Esophagus (tissue), 2 donors: ENCODE results near the gene MPZL1. TPM values are rescaled to one million over a fixed set of nuclear protein-coding genes. Genes with fewer than 3 reads are reported as not detected.

ENCODE experiments used
- H3K27ac ChIP-seq, 2 donors: one replicate each; pipeline ENCODE4 v1.5.1; 2013; ENCODE audit warnings: low read depth in 2 of 2, mild to moderate bottlenecking in 2 of 2, inconsistent platforms in 1 of 2, low read length in 1 of 2, moderate library complexity in 1 of 2
- H3K27me3 ChIP-seq, 2 donors: one replicate each; pipeline ENCODE4 v1.6.1; 2013; ENCODE audit warnings: low read length in 2 of 2, control low read depth in 1 of 2, mild to moderate bottlenecking in 1 of 2; ENCODE audit not compliant: insufficient read depth in 2 of 2, control insufficient read depth in 1 of 2
- H3K36me3 ChIP-seq, 2 donors: one replicate each; pipeline ENCODE4 v1.6.1; 2013; ENCODE audit warnings: low read length in 1 of 2; ENCODE audit not compliant: control insufficient read depth in 2 of 2, insufficient read depth in 2 of 2
- H3K4me1 ChIP-seq, 2 donors: one replicate each; pipeline ENCODE4 v1.6.1; 2013; ENCODE audit warnings: low read length in 1 of 2; ENCODE audit not compliant: control insufficient read depth in 2 of 2, insufficient read depth in 2 of 2
- H3K4me3 ChIP-seq, 2 donors: one replicate each; pipeline ENCODE4 v1.5.1; 2013; ENCODE audit warnings: low read length in 2 of 2, mild to moderate bottlenecking in 2 of 2, low read depth in 1 of 2, moderate library complexity in 1 of 2
- H3K9me3 ChIP-seq, 2 donors: one replicate each; pipeline ENCODE4 v1.6.1; 2013; ENCODE audit warnings: mild to moderate bottlenecking in 2 of 2, low read depth in 1 of 2, low read length in 1 of 2, moderate library complexity in 1 of 2; ENCODE audit not compliant: control insufficient read depth in 2 of 2, insufficient read depth in 1 of 2
- WGBS, 2 donors: extraction: QIAGEN DNeasy Blood & Tissue Kit; methylation state at CpG; one replicate each; pipeline ENCODE4 v1.1.7; 2013; 5-methylcytosine and 5-hydroxymethylcytosine counted together
- polyA plus RNA-seq, 2 donors: library from polyadenylated mRNA; stranded (reverse); fragments of 200-250 nt; gene quantifications; one replicate each; pipeline ENCODE4 v1.2.3, GENCODE V29; 2013
- donor health status: healthy with polysubstance abuse.
- donor health status: Bipolar disorder and iron deficiency.

MPZL1 gene
- polyA plus RNA-seq, 2 donors: 16.2 to 22.5 TPM

DNA sequence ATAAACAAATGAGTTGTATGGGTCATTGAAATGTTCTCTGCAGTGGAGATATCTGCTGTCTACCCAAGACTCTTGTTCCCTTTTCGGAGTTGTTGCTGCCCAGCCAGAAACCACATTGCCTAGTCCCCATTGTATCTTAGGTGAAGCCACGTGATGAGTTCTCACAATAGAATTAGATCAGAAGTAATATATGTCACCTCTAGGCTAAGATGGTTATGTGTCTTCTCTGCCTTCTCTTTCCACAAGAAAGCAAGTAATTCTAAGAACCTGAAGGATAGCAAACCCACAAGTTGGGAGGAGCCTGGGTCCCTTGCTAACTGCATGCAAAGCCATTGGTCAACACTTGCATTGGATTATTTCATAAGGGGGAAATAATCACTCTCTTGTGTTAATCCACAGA is 115.5 kb downstream of the MPZL1 start:
- no peaks in the 10 kb centered on the region for H3K36me3 ChIP-seq
- no peaks in the 10 kb centered on the region for H3K4me1 ChIP-seq
- H3K27me3 ChIP-seq: no peaks in the 10 kb centered on the region
- H3K9me3 ChIP-seq: no peaks in the 10 kb centered on the region
- no peak overlapping the region for H3K4me3 ChIP-seq
- H3K27ac ChIP-seq: no peak overlapping the region
- WGBS, 2 donors: 48 to 77% methylated on average over 2 of the region's 2 CpGs

DNA sequence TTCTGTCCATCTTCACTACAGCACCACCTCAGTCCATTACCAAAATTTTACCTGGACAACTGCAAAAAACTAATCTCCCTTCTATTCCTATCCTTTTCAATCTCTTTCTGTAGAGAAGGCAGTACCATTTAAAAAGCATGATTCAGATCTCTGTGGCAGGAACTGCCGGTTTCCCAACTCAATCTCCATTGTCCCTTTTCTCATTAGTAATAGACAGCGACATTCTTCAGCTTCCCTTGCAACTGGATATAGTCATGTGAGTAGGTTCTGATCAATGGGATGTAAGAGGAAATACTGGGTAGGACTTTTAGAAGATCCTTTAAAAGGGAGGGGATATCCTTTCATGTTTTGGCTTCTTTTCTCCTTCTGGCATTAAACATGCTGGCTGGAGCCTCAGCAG is 117.2 kb downstream of the MPZL1 start:
- H3K4me3 ChIP-seq: no peak overlapping the region
- H3K27me3 ChIP-seq: no peaks in the 10 kb centered on the region
- WGBS, 2 donors: 70 to 74% methylated on average over 2 of the region's 2 CpGs
- H3K27ac ChIP-seq: no peak overlapping the region
- H3K4me1 ChIP-seq: no peaks in the 10 kb centered on the region
- no peaks in the 10 kb centered on the region for H3K9me3 ChIP-seq
- H3K36me3 ChIP-seq: no peaks in the 10 kb centered on the region

Other genes with a start within 250 kb of the MPZL1 start
- gene CD247, start 203.5 kb upstream of the MPZL1 start, polyA plus RNA-seq: 1 to 10 TPM; 1.3 to 1.6 TPM
- gene CREG1, start 168.2 kb upstream of the MPZL1 start, polyA plus RNA-seq: 10 to 100 TPM; 41.9 to 72.7 TPM
- 1 to 10 TPM; 1.5 to 1.7 TPM for gene RCSD1, start 91.8 kb upstream of the MPZL1 start, polyA plus RNA-seq
- gene ADCY10, start 192.2 kb downstream of the MPZL1 start, polyA plus RNA-seq: under 1 TPM in 1 of 2 donors, not detected in 1; 0.04 TPM
- 10 to 100 TPM; 17.7 to 18.0 TPM for gene DCAF6, start 214.7 kb downstream of the MPZL1 start, polyA plus RNA-seq
- gene MPC2, start 215.1 kb downstream of the MPZL1 start, polyA plus RNA-seq: 10 to 100 TPM; 28.7 to 34.2 TPM